ENCODE data around the gene KRT80.

DNA sequence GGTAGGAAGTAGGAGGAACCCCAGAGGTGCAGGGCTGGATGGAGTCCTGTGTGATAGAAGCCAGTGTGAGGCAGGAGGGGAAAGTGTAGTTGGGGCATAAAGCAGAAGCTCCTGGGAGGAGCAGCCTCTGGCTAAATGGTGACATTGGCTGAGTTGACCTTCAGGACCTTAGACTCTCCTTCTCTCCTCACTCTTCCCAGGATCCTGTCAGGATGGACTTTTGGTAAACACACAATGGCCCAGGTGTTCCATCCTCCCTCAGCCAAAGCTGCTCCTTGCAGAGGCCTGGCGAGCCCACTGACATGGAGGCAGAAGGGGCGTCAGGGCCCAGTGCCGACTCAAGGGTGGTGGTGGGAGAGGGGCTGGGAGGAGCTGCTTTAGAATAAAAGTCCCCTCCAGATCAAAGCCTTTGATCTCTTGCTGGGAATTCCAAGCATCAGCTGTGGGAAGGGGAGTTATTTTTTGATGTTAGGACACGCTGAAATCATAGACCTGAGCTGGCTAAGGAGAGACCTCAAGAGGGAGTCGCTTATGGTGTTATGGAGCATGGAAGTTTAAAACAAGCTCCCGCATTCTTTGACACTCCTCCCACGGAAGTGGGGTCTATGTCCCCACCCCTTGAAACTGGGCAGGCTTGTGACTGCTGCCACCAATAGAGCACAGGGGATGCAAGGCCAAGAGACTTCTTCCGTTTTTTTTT is 68.2 kb downstream of the KRT80 start:
- no peak for TF ChIP-seq POLR2AphosphoS5 (IDR thresholded peaks at IDR 0.05; ENCODE audit: low read depth, low read length)
- TF ChIP-seq, protein P1, sequence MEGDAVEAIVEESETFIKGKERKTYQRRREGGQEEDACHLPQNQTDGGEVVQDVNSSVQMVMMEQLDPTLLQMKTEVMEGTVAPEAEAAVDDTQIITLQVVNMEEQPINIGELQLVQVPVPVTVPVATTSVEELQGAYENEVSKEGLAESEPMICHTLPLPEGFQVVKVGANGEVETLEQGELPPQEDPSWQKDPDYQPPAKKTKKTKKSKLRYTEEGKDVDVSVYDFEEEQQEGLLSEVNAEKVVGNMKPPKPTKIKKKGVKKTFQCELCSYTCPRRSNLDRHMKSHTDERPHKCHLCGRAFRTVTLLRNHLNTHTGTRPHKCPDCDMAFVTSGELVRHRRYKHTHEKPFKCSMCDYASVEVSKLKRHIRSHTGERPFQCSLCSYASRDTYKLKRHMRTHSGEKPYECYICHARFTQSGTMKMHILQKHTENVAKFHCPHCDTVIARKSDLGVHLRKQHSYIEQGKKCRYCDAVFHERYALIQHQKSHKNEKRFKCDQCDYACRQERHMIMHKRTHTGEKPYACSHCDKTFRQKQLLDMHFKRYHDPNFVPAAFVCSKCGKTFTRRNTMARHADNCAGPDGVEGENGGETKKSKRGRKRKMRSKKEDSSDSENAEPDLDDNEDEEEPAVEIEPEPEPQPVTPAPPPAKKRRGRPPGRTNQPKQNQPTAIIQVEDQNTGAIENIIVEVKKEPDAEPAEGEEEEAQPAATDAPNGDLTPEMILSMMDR (IDR thresholded peaks at IDR 0.05) = no peak

Measured in Panc1 (cell line).